Spleen (tissue), 11 donors: ENCODE measurements around the gene CHD5. TPM values are rescaled to one million over a fixed set of nuclear protein-coding genes. Genes with fewer than 3 reads are reported as not detected.
"Not testable (repeated sequence)": the region's sequence is repeated elsewhere in the genome, so short reads cannot be mapped to it uniquely, and the experiment has no call there.

Experiments
- DNase-seq: peaks from one replicate; pipeline ENCODE4 v3.0.0-alpha.2; 2020
- H3K27ac ChIP-seq, 8 donors: fragments of 200-600 bp; sonication (generic) in 7 of 8; 1 replicate in 4 of 8; 2 replicates in 4 of 8; pipeline versions ENCODE4 v1.5.0 to v1.8.0; 2016 to 2021; ENCODE audit warnings: inconsistent platforms in 4 of 8, mild to moderate bottlenecking in 4 of 8, moderate library complexity in 1 of 8
- H3K27me3 ChIP-seq, 7 donors: fragments of 200-600 bp; sonication (generic) in 6 of 7; replicated peaks in 1 of 7; 1 replicate in 4 of 7; 2 replicates in 3 of 7; pipeline versions ENCODE4 v1.5.0 to v1.8.0; 2016 to 2021; ENCODE audit warnings: inconsistent platforms in 3 of 7, mild to moderate bottlenecking in 1 of 7
- H3K36me3 ChIP-seq, 6 donors: fragments of 200-600 bp; sonication (generic) in 5 of 6; 1 replicate in 4 of 6; 2 replicates in 2 of 6; pipeline versions ENCODE4 v1.5.0 to v1.8.0; 2016 to 2021; ENCODE audit warnings: inconsistent platforms in 2 of 6
- H3K4me1 ChIP-seq, 6 donors: fragments of 200-600 bp; sonication (generic) in 5 of 6; 1 replicate in 3 of 6; 2 replicates in 3 of 6; pipeline versions ENCODE4 v1.5.0 to v1.8.0; 2016 to 2021; ENCODE audit warnings: inconsistent platforms in 3 of 6
- H3K4me3 ChIP-seq, 8 donors: fragments of 200-600 bp; sonication (generic) in 7 of 8; 1 replicate in 4 of 8; 2 replicates in 4 of 8; pipeline versions ENCODE4 v1.5.0 to v1.8.0; 2016 to 2021; ENCODE audit warnings: inconsistent platforms in 4 of 8, mild to moderate bottlenecking in 4 of 8, moderate library complexity in 2 of 8
- H3K9me3 ChIP-seq, 8 donors: fragments of 200-600 bp; sonication (generic) in 7 of 8; 1 replicate in 4 of 8; 2 replicates in 4 of 8; pipeline versions ENCODE4 v1.5.0 to v1.8.0; 2016 to 2021; ENCODE audit warnings: inconsistent platforms in 4 of 8
- CTCF ChIP-seq, 11 experiments: fragments of 200-600 bp in 7 of 11; fragments of 450-650 bp in 4 of 11; sonication (generic) in 4 of 11; IDR thresholded peaks in 8 of 11; conservative IDR thresholded peaks in 3 of 11; 1 replicate in 7 of 11; 2 replicates in 4 of 11; pipeline versions ENCODE4 v1.4.0 to v1.8.0; 2016 to 2021; ENCODE audit warnings: antibody characterized with exemption in 11 of 11, inconsistent platforms in 4 of 11, mild to moderate bottlenecking in 1 of 11
- POLR2A ChIP-seq, 3 donors: fragments of 450-650 bp; IDR thresholded peaks; one replicate each; pipeline ENCODE4 v1.5.1; 2017; ENCODE audit warnings: antibody characterized with exemption in 3 of 3, mild to moderate bottlenecking in 1 of 3
- POLR2AphosphoS5 ChIP-seq, 3 donors: sonication (generic); formaldehyde crosslinking; IDR thresholded peaks; one replicate each; pipeline ENCODE4 v1.5.1; 2017; ENCODE audit warnings: antibody characterized with exemption in 3 of 3
- WGBS, 5 donors: extraction: QIAGEN DNeasy Blood & Tissue Kit in 3 of 5; methylation state at CpG; one replicate each; pipeline versions ENCODE4 v1.1.5 to v1.1.7; 2013 to 2018; 5-methylcytosine and 5-hydroxymethylcytosine counted together
- intact Hi-C: fragments of 100-400 bp; cut with DNase I; formaldehyde crosslinking; loops from one replicate; pipeline ENCODE4 v1.15.0; 2023; ENCODE audit warnings: low total_unique reads
- polyA plus RNA-seq, 3 donors: library from polyadenylated mRNA; stranded (reverse); fragments of 200-250 nt; gene quantifications; one replicate each; pipeline ENCODE4 v1.2.1, GENCODE V29; 2013
- total RNA-seq, 7 donors: library from RNA; depleted of rRNA in 3 of 7; stranded (reverse); fragments of >200 nt in 3 of 7; fragmentation: NEBNext Ultra II Directional in 4 of 7; extraction: Animal tissue kit (Norgen Biotek cat#: 25700) in 4 of 7; gene quantifications; one replicate each; pipeline versions ENCODE4 v1.1.0 to v1.2.1, GENCODE V29; 2016 to 2021
- donor health status: healthy with polysubstance abuse.
- donor health status: DM: no; HTN: no; CAD: no; lungs with moderate emphysema.
- donor health status: DM: no; HTN: no; CAD: no.
- donor health status: Bipolar disorder and iron deficiency.
- donor health status: healthy.
- donor health status: DM: no; HTN: no; CAD: no.
- donor health status: DM: yes; HTN: yes; CAD: no.

CHD5 gene
- total and polyA plus RNA-seq, 10 donors = 0.04 to 0.44 (median 0.13) TPM

GRCh38 chr1:6066680-6067079 is 113.4 kb downstream of the CHD5 start:
- H3K4me3 ChIP-seq = no peak overlapping the region
- no peak for TF ChIP-seq POLR2A (IDR thresholded peaks at IDR 0.05)
- TF ChIP-seq CTCF (IDR thresholded peaks at IDR 0.05 in 8 of 11, conservative IDR thresholded peaks at IDR 0.05 in 3 of 11) = no peak
- TF ChIP-seq POLR2AphosphoS5 (IDR thresholded peaks at IDR 0.05) = no peak
- no peaks in the 10 kb centered on the region for H3K9me3 ChIP-seq
- H3K36me3 ChIP-seq = peaks cover 0 to 83% (median 14%) of the 10 kb centered on the region in 6 donors
- H3K27me3 ChIP-seq = peaks cover 0 to 9% (median 0%) of the 10 kb centered on the region in 7 donors
- H3K4me1 ChIP-seq = no peaks in the 10 kb centered on the region
- DNase-seq = no peak
- intact Hi-C loops = no loop called here
- no peak overlapping the region for H3K27ac ChIP-seq
- WGBS, 5 donors = 81 to 88% (median 87%) methylated on average over 7 to 8 of the region's 8 CpGs

- 88 to 94% (median 91%) methylated on average over 23 to 28 of the region's 28 CpGs for WGBS, 5 donors
These were observed 114.8 kb downstream of the CHD5 start for GRCh38 chr1:6065093-6065858.

GRCh38 chr1:6063532-6064053 is 116.5 kb downstream of the CHD5 start:
- DNase-seq, H3K4me3 ChIP-seq, H3K27ac ChIP-seq, H3K9me3 ChIP-seq, intact Hi-C loops, H3K27me3 ChIP-seq: not testable (repeated sequence)
- H3K4me1 ChIP-seq = peaks cover 0 to 15% (median 6%) of the 10 kb centered on the region in 6 donors
- peaks cover 0 to 83% (median 18%) of the 10 kb centered on the region in 6 donors for H3K36me3 ChIP-seq
- WGBS, 5 donors = 70 to 78% (median 73%) methylated on average over 7 of the region's 7 CpGs

More at GRCh38 chr1:6065093-6065858, 114.8 kb downstream of the CHD5 start:
- no peak for DNase-seq
- Histone ChIP-seq H3K36me3 (peaks cover 0 to 83% (median 16%) of the 10 kb centered on the region in 6 donors), H3K27ac (no peak overlapping the region), H3K4me1 (no peaks in the 10 kb centered on the region), H3K4me3 (no peak overlapping the region), H3K27me3 (peaks cover 0 to 9% (median 0%) of the 10 kb centered on the region in 7 donors), H3K9me3 (no peaks in the 10 kb centered on the region)
- intact Hi-C loops = no loop called here
- TF ChIP-seq POLR2A (IDR thresholded peaks at IDR 0.05) (no peak), CTCF (IDR thresholded peaks at IDR 0.05 in 8 of 11, conservative IDR thresholded peaks at IDR 0.05 in 3 of 11) (no peak), POLR2AphosphoS5 (IDR thresholded peaks at IDR 0.05) (no peak)

GRCh38 chr1:6062670-6063069 is 117.5 kb downstream of the CHD5 start:
- TF ChIP-seq CTCF (IDR thresholded peaks at IDR 0.05 in 8 of 11, conservative IDR thresholded peaks at IDR 0.05 in 3 of 11) (no peak), POLR2AphosphoS5 (IDR thresholded peaks at IDR 0.05) (no peak), POLR2A (IDR thresholded peaks at IDR 0.05) (no peak)
- Histone ChIP-seq H3K27me3 (peaks cover 0 to 9% (median 0%) of the 10 kb centered on the region in 7 donors), H3K36me3 (peaks cover 0 to 83% (median 18%) of the 10 kb centered on the region in 6 donors), H3K9me3 (no peaks in the 10 kb centered on the region), H3K27ac (no peak overlapping the region), H3K4me1 (peaks cover 0 to 24% (median 15%) of the 10 kb centered on the region in 6 donors), H3K4me3 (no peak overlapping the region)
- 90 to 97% (median 94%) methylated on average over 6 of the region's 6 CpGs for WGBS, 5 donors
- intact Hi-C loops = no loop called here
- DNase-seq = no peak
